ENCODE results near the gene LYRM4. TPM values are rescaled to one million over a fixed set of nuclear protein-coding genes. Genes with fewer than 3 reads are reported as not detected.

The LYRM4 gene
- polyA plus RNA-seq, 2 of the 4 experiments (the other 2 are of a cell fraction) = 25.6 to 43.3 TPM

GRCh38 chr6:5068153-5068751 lies 192.5 kb downstream of the LYRM4 start:
- no peak for TF ChIP-seq POLR2A (IDR thresholded peaks at IDR 0.05; ENCODE audit: low read length)
- no peak for TF ChIP-seq POLR2AphosphoS2 (conservative IDR thresholded peaks at IDR 0.05; ENCODE audit: low read length)
- no peak for TF ChIP-seq KDM1A (IDR thresholded peaks at IDR 0.05; ENCODE audit: low read depth)
- no peak for TF ChIP-seq HOXB13 (CRISPR knock-in tag; IDR thresholded peaks at IDR 0.05; ENCODE audit: low read depth)
- TF ChIP-seq SMC3 (IDR thresholded peaks at IDR 0.05) = no peak
- no peak for TF ChIP-seq E2F6 (IDR thresholded peaks at IDR 0.05; ENCODE audit: borderline replicate concordance, low read depth)
- TF ChIP-seq HES2 (IDR thresholded peaks at IDR 0.05) = no peak
- TF ChIP-seq CBX8 (IDR thresholded peaks at IDR 0.05) = no peak
- TF ChIP-seq JUN (IDR thresholded peaks at IDR 0.05) = no peak
- TF ChIP-seq ZNF302 (CRISPR knock-in tag; IDR thresholded peaks at IDR 0.05) = no peak
- no peak for TF ChIP-seq MAFK (IDR thresholded peaks at IDR 0.05; ENCODE audit: partially characterized antibody)
- TF ChIP-seq MAX (IDR thresholded peaks at IDR 0.05) = no peak
- peaks cover 5% of the 10 kb centered on the region; the same call in 2 of the 3 replicates for H3K4me1 ChIP-seq
- CTCF ChIA-PET = no interaction called here
- no peak for ATAC-seq
- POLR2A ChIA-PET = no interaction called here
- H3K27ac ChIP-seq = no peak overlapping the region
- no peak overlapping the region for H3K4me3 ChIP-seq
- FAIRE-seq = no peak
- H3K4me2 ChIP-seq = no peak overlapping the region
- no peak for DNase-seq (ENCODE audit: low read depth in 1 of 2, low spot score in 1 of 2)
- WGBS (ENCODE audit: missing lambda C conversion rate) = 86% methylated on average over 16 of the region's 17 CpGs
- no peaks in the 10 kb centered on the region for H3K9me3 ChIP-seq

GRCh38 chr6:5067305-5067704 lies 193.4 kb downstream of the LYRM4 start:
- FAIRE-seq (no peak), DNase-seq (ENCODE audit: low read depth in 1 of 2, low spot score in 1 of 2) (no peak), ATAC-seq (no peak)
- Histone ChIP-seq H3K27ac (no peak overlapping the region), H3K4me1 (peaks cover 5% of the 10 kb centered on the region; the same call in 2 of the 3 replicates), H3K9me3 (no peaks in the 10 kb centered on the region), H3K4me2 (no peak overlapping the region), H3K4me3 (no peak overlapping the region)
- ChIA-PET CTCF (no interaction called here), POLR2A (no interaction called here)
- WGBS (ENCODE audit: missing lambda C conversion rate) = 68% methylated on average over 3 of the region's 3 CpGs
- TF ChIP-seq NR3C1 (IDR thresholded peaks at IDR 0.05) (no peak), HOXB13 (CRISPR knock-in tag; IDR thresholded peaks at IDR 0.05; ENCODE audit: low read depth) (no peak), NPAS2 (CRISPR knock-in tag; IDR thresholded peaks at IDR 0.05; ENCODE audit: borderline replicate concordance) (no peak), PHF8 (IDR thresholded peaks at IDR 0.05; ENCODE audit: borderline replicate concordance, low read depth) (no peak), HDAC2 (IDR thresholded peaks at IDR 0.05) (no peak), CBX2 (IDR thresholded peaks at IDR 0.05; ENCODE audit: borderline replicate concordance, low read depth) (no peak), E2F6 (IDR thresholded peaks at IDR 0.05; ENCODE audit: borderline replicate concordance, low read depth) (no peak), FOXS1 (CRISPR knock-in tag; IDR thresholded peaks at IDR 0.05) (no peak), RARB (CRISPR knock-in tag; IDR thresholded peaks at IDR 0.05) (no peak), GATA3 (IDR thresholded peaks at IDR 0.05; ENCODE audit: borderline replicate concordance) (no peak), ZFP36 (IDR thresholded peaks at IDR 0.05; ENCODE audit: borderline replicate concordance, partially characterized antibody) (no peak)

GRCh38 chr6:5066456-5067093 lies 194.2 kb downstream of the LYRM4 start:
- no peak overlapping the region for H3K4me2 ChIP-seq
- TF ChIP-seq POLR2AphosphoS2 (conservative IDR thresholded peaks at IDR 0.05; ENCODE audit: low read length) = no peak
- TF ChIP-seq MYC (IDR thresholded peaks at IDR 0.05; ENCODE audit: borderline replicate concordance, low read length) = no peak
- TF ChIP-seq TFCP2L1 (CRISPR knock-in tag; IDR thresholded peaks at IDR 0.05) = no peak
- TF ChIP-seq BHLHE40 (IDR thresholded peaks at IDR 0.05; ENCODE audit: low read depth, low read length) = no peak
- TF ChIP-seq MAZ (IDR thresholded peaks at IDR 0.05; ENCODE audit: borderline replicate concordance, low read depth, low read length) = no peak
- TF ChIP-seq ZSCAN20 (CRISPR knock-in tag; IDR thresholded peaks at IDR 0.05) = no peak
- no peak overlapping the region for H3K27ac ChIP-seq
- peaks cover 5% of the 10 kb centered on the region; the same call in 2 of the 3 replicates for H3K4me1 ChIP-seq
- no peak for FAIRE-seq
- 87% methylated on average over 24 of the region's 24 CpGs for WGBS (ENCODE audit: missing lambda C conversion rate)
- no peak for ATAC-seq
- no peak overlapping the region for H3K4me3 ChIP-seq
- POLR2A ChIA-PET = no interaction called here
- CTCF ChIA-PET = no interaction called here
- no peaks in the 10 kb centered on the region for H3K9me3 ChIP-seq
- no peak for DNase-seq (ENCODE audit: low read depth in 1 of 2, low spot score in 1 of 2)

All from A549 (cell line).